CD4-positive, alpha-beta T cell (primary cell): Measurements from ENCODE around the gene FOLR2. TPM values are rescaled to one million over a fixed set of nuclear protein-coding genes. Genes with fewer than 3 reads are reported as not detected.

Source experiments
- ATAC-seq: fragments of 200-7000 bp; cut with Tn5 transposase; one replicate; pipeline ENCODE4 v1.10.0; 2022; ENCODE audit warnings: mild to moderate bottlenecking; ENCODE audit not compliant: poor library complexity
- CTCF ChIA-PET: fragments of 350-600 bp; sonication (Branson Sonifier 250); formaldehyde crosslinking; loops from one replicate; lab custom pipeline; 2021; ENCODE audit warnings: antibody characterized with exemption, inconsistent platforms; lab: Charles Lee
- POLR2A ChIA-PET: fragments of 350-600 bp; sonication (Branson Sonifier 250); formaldehyde crosslinking; loops from one replicate; lab custom pipeline; 2021; ENCODE audit warnings: antibody characterized with exemption, inconsistent platforms; lab: Charles Lee
- DNase-seq, 14 experiments: peaks; one replicate each; pipeline ENCODE4 v3.0.0-alpha.2; 2013 to 2020; ENCODE audit warnings: mixed read lengths in 2 of 14
- H3K27ac ChIP-seq, 2 donors: one replicate each; pipeline versions ENCODE4 v1.5.1 to v1.7.0; 2013; ENCODE audit warnings: low read length in 2 of 2, low read depth in 1 of 2, mild to moderate bottlenecking in 1 of 2
- H3K27me3 ChIP-seq, 2 experiments: 1 replicate in 1 of 2; 2 replicates in 1 of 2; pipeline versions ENCODE4 v1.6.1 to v1.7.0; 2013; ENCODE audit warnings: low read length in 2 of 2, control low read depth in 1 of 2, mild to moderate bottlenecking in 1 of 2, moderate library complexity in 1 of 2; ENCODE audit not compliant: insufficient read depth in 2 of 2, control insufficient read depth in 1 of 2
- H3K36me3 ChIP-seq: one replicate; pipeline ENCODE4 v1.6.1; 2013; ENCODE audit warnings: low read length, control low read depth; ENCODE audit not compliant: insufficient read depth
- H3K4me1 ChIP-seq: one replicate; pipeline ENCODE4 v1.6.1; 2013; ENCODE audit warnings: low read length, control low read depth; ENCODE audit not compliant: insufficient read depth
- H3K4me3 ChIP-seq: one replicate; pipeline ENCODE4 v1.5.1; 2013; ENCODE audit warnings: mild to moderate bottlenecking, low read length, moderate library complexity
- H3K9me3 ChIP-seq, 2 experiments: 1 replicate in 1 of 2; 2 replicates in 1 of 2; pipeline versions ENCODE4 v1.6.1 to v1.7.0; 2013; ENCODE audit warnings: low read length in 2 of 2, mild to moderate bottlenecking in 2 of 2, control low read depth in 1 of 2, moderate library complexity in 1 of 2; ENCODE audit not compliant: control insufficient read depth in 1 of 2, insufficient read depth in 1 of 2
- H3K27ac Mint-ChIP-seq: one replicate; pipeline ENCODE4 v1.8.0; 2020; ENCODE audit warnings: mixed read lengths
- H3K27me3 Mint-ChIP-seq: one replicate; pipeline ENCODE4 v1.8.0; 2021; ENCODE audit warnings: mixed read lengths
- H3K36me3 Mint-ChIP-seq: one replicate; pipeline ENCODE4 v1.8.0; 2021; ENCODE audit warnings: low read depth, mixed read lengths
- H3K4me1 Mint-ChIP-seq: one replicate; pipeline ENCODE4 v1.8.0; 2021; ENCODE audit warnings: low read depth, mixed read lengths
- H3K4me3 Mint-ChIP-seq: one replicate; pipeline ENCODE4 v1.8.0; 2020; ENCODE audit warnings: mild to moderate bottlenecking, mixed read lengths
- H3K9me3 Mint-ChIP-seq: one replicate; pipeline ENCODE4 v1.8.0; 2020; ENCODE audit warnings: mixed read lengths
- CTCF ChIP-seq: fragments of 200-600 bp; IDR thresholded peaks from one replicate; pipeline ENCODE4 v1.8.0; 2022; ENCODE audit warnings: antibody characterized with exemption, mild to moderate bottlenecking
- intact Hi-C, 2 experiments: fragments of 100-400 bp; cut with DNase I in 1 of 2; cut with micrococcal nuclease in 1 of 2; formaldehyde crosslinking; loops; one replicate each; pipeline versions ENCODE4 v1.15.1 to v1.9.0; 2023 to 2025; cut with DNase I, micrococcal nuclease
- total RNA-seq, 174 experiments: library from RNA in 2 of 174; stranded (reverse) in 2 of 174; gene quantifications; one replicate each; pipeline ENCODE4 v1.2.3 and lab custom pipeline; 2021 to 2026

Gene FOLR2
- total RNA-seq, 2 experiments from 2014 or later = not detected

- Mint-ChIP-seq H3K4me1 (no peaks in the 10 kb centered on the region), H3K36me3 (no peaks in the 10 kb centered on the region), H3K27me3 (peaks cover 3% of the 10 kb centered on the region), H3K4me3 (no peak overlapping the region), H3K9me3 (no peaks in the 10 kb centered on the region), H3K27ac (no peak overlapping the region)
- H3K27me3 ChIP-seq = no peaks in the 10 kb centered on the region
- POLR2A ChIA-PET = no interaction called here
- no peaks in the 10 kb centered on the region for H3K9me3 ChIP-seq
- H3K4me3 ChIP-seq = no peak overlapping the region
- DNase-seq = no peak
- no peak for ATAC-seq
- no peak for TF ChIP-seq CTCF
- no peaks in the 10 kb centered on the region for H3K4me1 ChIP-seq
- CTCF ChIA-PET = no interaction called here
- no peak overlapping the region for H3K27ac ChIP-seq
- no peaks in the 10 kb centered on the region for H3K36me3 ChIP-seq
- intact Hi-C loops = no loop called here
These were observed 43.3 kb upstream of the FOLR2 start for GRCh38 chr11:72173291-72173690.

- H3K27me3 Mint-ChIP-seq = peaks cover 3% of the 10 kb centered on the region
- no peak overlapping the region for H3K27ac ChIP-seq
- intact Hi-C loops = no loop called here
- no peaks in the 10 kb centered on the region for H3K36me3 ChIP-seq
- H3K4me1 ChIP-seq = no peaks in the 10 kb centered on the region
- no peaks in the 10 kb centered on the region for H3K36me3 Mint-ChIP-seq
- ATAC-seq (no peak), DNase-seq (no peak)
- TF ChIP-seq CTCF = no peak
- H3K4me3 Mint-ChIP-seq = no peak overlapping the region
- no peaks in the 10 kb centered on the region for H3K9me3 Mint-ChIP-seq
- H3K27me3 ChIP-seq = no peaks in the 10 kb centered on the region
- no peaks in the 10 kb centered on the region for H3K4me1 Mint-ChIP-seq
- POLR2A ChIA-PET = no interaction called here
- no peaks in the 10 kb centered on the region for H3K9me3 ChIP-seq
- no peak overlapping the region for H3K27ac Mint-ChIP-seq
- no peak overlapping the region for H3K4me3 ChIP-seq
- CTCF ChIA-PET = no interaction called here
These were observed 42.1 kb upstream of the FOLR2 start for GRCh38 chr11:72174302-72175070.

- no peaks in the 10 kb centered on the region for H3K4me1 Mint-ChIP-seq
- Histone ChIP-seq H3K27ac (no peak overlapping the region), H3K9me3 (no peaks in the 10 kb centered on the region), H3K36me3 (no peaks in the 10 kb centered on the region), H3K4me3 (no peak overlapping the region), H3K4me1 (no peaks in the 10 kb centered on the region), H3K27me3 (no peaks in the 10 kb centered on the region)
- intact Hi-C loops = no loop called here
- no peak overlapping the region for H3K27ac Mint-ChIP-seq
- ATAC-seq = no peak
- H3K9me3 Mint-ChIP-seq = no peaks in the 10 kb centered on the region
- H3K36me3 Mint-ChIP-seq = no peaks in the 10 kb centered on the region
- DNase-seq = no peak
- ChIA-PET CTCF (no interaction called here), POLR2A (no interaction called here)
- peaks cover 11% of the 10 kb centered on the region for H3K27me3 Mint-ChIP-seq
- TF ChIP-seq CTCF = no peak
- H3K4me3 Mint-ChIP-seq = no peak overlapping the region
These were observed 38.9 kb upstream of the FOLR2 start for GRCh38 chr11:72177656-72178055.
